HG03045 (cell line): ENCODE results near the gene DNMT3B.

Source experiments
- ATAC-seq: cut with Tn5 transposase; IDR thresholded peaks from one replicate; pipeline ENCODE4 v1.9.1; 2021; ENCODE audit warnings: mild to moderate bottlenecking, moderate library complexity; ENCODE audit not compliant: unreplicated experiment

Gene DNMT3B

DNA sequence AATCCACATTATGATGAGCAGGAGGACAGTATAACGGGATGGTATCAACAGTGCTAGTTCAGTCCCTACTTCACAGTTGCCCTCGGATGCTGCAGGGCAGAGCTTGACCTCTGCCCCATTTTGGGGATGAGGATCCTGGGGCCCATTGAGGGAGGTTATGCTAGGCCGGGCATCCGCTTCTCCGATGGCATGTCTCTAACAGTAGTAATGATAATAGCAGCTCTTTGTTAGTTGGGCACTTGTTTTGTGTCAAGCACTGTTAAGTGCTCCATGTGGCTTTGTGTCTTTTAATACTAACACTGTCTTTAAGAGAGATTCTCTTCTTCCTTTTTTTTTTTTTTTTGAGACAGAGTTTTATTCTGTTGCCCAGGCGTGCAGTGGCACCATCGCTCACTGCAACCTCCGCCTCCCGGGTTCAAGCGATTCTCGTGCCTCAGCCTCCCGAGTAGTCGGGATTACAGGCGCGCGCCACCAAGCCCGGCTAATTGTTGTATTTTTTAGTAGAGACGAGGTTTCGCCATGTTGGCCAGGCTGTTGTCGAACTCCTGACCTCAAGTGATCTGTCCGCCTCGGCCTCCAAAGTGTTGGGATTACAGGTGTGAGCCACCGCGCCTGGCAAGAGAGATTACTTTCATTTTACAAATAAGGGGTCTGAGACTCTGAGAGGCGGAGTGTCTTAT is 58.7 kb downstream of the DNMT3B start:
- peak; percentile 5 for ATAC-seq

DNA sequence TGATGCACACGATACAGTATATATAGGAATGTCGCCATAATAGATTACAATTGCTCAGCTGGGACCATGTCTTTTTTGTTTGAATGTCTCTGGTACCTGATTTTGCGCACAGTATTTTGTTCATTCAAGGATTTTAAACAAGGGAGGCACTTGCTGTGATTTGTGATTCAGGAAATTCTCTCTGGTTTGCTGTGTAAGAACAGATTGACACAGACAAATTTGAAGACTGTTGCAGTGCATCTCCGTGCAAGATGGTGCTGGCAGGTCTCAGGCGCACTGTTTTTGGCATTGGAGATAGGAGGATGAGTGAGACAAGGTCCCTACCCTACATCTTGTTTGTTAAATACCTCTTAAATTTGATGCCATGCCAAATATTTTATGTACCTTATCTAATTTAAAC is 60.0 kb downstream of the DNMT3B start:
- no peak for ATAC-seq

DNA sequence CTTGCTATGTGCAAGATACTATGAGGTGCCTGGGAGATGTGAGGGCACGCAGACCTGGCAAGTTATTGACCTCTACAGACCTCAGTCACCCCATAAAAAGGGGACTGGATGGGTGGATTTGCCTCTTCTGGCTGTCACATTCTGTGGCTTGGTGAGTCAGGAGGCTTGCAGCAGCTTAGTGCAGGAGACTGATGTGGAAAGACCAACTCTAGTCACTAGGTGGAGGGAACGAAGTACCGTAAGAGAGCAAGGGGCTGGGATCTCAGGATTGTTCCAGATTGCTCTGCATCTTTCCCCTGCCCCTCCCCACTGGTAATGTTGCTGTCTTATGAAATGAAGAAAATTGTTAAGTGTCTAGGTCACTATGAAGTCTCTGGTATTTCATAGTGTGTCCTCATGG is 60.9 kb downstream of the DNMT3B start:
- ATAC-seq: no peak

DNA sequence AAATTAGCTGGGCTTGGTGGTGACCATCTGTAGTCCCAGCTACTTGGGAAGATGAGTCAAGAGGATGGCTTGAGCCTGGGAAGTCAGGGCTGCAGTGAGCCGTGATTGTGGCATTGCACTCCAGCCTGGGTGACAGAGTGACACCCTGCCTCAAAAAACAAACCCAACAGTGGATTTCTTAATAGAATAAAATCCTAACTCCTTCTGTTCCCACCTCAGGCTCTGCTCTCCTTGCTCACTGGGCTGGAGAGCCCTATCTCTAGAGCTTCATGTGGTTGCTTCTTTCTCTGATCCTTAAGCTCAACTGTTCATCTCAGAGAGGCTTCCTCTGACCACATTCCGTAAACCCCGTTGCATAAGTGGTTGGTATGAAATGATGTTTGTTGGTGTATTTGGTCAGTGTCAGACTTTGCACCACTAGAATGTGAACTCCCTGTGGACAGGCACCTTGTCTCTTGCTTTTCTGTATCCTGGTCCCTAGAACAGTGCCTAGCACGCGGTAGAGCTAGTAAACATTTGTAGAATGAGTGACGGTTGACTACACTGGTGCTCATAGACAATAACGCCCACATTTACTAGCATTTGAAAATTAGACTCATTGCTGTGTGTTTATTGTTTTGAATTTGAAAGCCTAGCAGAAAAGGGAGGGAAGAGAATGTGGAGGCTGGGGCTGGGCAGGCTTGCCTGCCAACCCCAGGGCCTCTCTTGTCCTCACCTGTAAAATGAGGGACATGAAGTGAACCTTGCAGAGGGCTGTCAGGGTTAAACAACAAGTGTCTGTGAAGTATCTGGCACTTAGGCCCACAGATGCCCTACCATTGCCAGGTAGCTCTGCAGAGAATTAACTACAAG is 61.8 kb downstream of the DNMT3B start:
- no peak for ATAC-seq

DNA sequence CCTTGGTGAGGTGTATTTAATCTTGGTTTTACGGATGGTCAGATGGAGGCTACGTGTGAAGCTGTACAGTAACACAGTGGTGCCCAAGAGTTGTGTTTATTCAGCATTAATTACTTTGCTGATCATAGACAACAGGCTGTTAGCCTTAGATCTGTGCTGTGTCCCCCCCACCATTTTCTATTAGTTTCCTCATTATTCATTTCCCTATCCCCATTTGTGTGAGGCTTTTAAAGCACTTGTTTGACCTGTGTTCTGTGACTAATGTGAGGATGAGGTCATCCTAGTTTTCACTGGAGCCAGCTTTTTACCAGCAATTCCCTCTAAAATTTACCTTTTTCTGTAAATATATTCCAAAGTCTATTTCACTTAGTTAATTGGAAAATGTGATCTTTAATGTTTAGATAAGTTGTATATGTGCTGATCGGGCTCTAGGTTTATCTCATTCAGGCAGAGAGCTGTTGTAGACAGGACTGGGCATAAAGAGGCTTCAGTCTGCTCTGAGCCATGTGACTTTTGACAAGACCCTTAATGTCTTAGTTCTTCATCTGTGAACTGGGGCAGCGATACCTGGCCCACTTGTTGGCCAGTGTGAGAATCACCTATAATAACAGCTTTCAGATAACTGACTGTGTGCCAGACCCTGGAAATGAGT is 66.0 kb downstream of the DNMT3B start:
- no peak for ATAC-seq

DNA sequence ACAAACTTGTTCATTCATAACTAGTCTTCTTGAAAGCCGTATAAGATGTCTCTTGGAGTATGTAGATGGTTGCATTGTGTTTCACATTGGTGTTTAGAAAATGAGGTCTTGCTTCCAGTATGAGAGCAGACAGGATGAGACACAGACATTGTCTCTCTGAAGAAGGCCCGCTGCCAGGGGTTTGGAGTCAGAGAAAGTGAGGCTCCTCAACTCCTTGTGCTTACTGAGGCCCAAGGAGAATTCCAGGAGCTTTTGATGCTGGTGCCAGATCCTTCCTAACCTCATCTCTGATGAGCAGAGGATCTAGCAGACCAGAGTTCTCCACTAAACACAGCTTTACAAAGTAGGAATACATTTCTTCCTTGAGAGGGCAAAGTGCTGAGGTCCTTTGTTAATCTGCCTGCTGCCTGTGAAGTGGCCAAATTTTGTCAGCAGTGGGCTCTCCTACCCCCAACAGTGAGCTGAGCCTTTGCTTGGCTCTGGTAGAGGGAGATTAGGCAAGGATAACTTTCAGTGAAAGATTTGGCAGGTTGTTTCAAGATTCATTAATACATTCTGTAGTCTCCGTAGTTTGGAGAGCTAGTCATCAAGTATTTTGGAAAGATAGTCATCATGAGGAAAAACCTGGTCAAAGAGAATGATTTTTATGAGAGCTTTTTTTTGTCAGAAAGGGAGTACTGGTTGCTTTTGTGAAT is 67.3 kb downstream of the DNMT3B start:
- no peak for ATAC-seq

DNA sequence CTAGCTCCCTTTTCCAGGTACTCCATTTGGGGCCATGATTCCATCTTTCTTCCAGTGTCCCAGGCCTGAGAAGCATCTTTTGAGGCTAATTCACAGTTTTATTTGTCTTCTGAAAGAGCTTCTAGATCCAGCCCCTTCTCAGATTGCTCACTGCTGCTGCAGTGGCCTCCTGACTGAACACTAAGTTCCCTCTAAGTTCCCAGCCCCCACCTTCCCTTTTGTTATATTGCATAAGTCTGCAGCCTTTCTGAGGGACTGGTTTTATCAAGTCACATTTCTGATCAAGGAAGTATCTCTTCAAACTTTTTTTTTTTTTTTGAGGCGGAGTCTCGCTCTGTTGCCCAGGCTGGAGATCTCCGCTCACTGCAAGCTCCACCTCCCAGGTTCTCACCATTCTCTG is 68.3 kb downstream of the DNMT3B start:
- ATAC-seq: no peak

DNA sequence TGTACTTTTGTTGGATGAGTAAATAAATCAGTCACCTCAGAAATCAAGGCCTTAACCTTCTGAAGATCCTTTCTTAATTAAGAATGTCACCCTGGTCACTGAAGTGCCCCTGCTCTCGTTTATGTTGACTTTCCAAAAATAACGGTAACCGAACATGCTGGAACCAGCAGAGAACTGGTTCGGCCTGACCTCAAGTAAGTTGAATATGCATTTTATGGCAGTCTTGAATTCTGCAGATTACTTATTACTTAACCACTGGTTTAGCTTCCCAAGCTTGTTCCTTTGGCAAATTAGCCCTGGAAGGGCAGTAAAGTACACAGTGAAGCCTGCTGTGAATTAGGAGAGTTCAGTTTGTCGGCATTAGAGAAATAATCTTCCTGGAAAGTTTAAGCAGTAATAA is 69.8 kb downstream of the DNMT3B start:
- ATAC-seq: no peak

DNA sequence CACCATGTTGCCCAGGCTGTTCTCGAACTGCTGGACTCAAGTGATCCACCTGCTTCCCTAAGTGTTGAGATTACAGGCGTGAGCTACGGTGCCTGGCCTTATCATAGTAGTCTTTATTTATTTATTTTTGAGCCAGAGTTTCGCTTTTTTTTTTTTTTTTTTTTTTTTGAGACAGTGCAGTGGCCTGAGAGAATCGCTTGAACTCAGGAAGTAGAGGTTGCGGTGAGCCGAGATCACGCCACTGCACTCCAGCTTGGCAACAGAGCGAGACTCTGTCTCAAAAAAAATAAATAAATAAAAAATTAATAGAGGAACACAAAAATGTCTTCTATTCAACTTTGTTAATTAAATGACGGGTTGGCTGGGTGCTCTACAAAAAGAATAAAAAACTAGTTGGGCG is 70.5 kb downstream of the DNMT3B start:
- ATAC-seq: no peak

DNA sequence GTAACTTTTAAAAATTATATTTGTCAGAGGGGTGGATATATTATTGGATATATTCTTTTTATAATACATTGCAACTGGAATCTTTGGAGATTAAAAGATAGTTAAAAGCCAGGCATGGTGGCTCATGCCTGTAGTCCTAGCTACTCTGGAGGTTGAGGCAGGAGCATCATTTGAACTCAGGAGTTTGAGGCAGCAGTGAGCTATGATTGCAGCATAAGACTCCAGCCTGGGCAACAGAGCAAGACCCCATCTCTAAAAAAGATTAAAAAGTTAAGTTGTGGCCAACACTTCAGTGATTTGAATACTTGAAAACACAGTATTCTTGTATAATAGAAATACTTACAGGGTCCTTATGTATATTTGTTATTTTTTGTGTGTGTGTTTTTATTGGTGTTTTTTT is 72.8 kb downstream of the DNMT3B start:
- ATAC-seq: no peak

DNA sequence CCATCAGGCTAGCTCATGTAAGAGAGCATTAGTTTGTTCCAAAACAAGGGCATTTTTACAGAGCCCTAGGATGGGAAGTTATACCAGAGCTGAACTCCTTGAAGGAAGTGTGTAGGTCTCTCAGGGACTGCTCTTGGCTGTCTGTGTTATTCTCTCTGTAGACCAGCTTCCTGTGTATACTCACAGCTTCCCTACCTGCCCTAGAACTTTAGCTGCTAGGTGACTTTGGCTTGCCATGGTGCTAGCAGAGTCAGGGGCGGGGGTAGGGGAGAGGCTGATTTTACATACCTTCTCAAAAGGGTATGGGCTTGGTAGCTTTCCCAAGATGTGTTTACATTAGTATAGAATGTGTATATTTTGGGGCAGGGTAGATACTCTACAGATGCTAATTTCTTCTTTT is 75.0 kb downstream of the DNMT3B start:
- no peak for ATAC-seq

DNA sequence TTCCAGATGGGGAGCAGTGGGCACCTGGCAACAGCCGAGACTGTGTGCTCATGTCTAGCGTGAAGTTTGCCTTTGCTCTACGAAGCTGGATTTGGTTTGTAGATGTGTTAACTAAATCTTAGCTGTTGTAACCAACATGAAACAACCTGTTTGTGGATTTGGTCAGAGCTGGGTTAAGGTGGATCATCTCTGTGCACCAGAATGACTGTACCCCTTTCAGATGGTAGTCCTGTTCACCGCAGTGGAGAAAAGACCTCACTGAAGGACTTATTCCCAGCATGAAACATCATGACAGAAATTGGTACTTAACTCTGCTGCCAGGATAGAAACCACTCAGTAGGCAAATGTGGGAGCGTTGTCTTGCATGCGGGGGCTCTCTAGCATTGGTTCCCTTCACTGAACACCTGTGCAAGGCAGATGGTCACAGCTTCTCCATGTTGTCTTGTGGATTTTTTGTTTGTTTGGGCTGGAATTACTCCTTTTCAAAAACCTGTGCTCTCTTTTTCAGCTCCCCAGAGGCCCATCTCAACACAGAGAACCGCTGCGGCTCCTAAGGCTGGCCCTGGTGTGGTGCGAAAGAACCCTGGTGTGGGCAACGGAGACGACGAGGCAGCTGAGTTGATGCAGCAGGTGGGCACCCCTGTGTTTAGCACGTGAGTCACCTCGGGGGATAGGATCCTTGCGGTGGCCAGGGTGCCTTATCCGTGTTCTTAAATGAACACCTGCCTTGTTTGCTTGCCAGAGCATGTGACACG is 77.2 kb downstream of the DNMT3B start:
- no peak for ATAC-seq

DNA sequence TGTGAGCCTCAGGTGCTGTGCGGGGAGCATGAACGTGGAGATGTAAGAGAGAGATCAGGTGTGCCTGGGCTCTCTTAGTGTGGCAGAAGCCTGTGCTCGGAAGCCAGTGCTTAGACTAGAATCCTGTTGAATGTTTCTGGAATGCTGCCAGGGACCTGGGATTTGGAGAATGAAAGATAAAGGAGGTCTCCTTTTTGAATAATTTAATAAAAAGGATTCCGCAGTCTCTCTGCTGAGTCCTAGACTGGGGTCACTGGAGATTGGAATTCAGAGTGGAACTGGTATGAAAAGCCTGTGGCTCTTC is 77.7 kb downstream of the DNMT3B start:
- no peak for ATAC-seq

DNA sequence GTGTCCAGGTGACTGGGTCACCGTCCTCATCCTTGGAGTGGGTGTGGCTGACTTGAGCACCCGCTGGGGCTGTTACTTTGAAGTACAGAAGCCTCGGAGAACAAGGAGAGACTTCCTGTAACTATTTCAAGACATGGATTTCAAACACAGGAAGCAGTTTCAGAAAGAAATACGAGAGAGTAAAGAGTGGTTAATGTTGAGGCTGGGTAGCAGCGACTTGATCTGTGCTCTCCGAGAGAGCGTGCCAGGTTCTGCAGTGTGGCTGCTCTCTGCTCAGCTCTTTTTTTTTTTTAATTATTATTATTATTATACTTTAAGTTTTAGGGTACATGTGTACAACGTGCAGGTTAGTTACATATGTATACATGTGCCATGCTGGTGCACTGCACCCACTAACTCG is 79.0 kb downstream of the DNMT3B start:
- ATAC-seq: no peak

DNA sequence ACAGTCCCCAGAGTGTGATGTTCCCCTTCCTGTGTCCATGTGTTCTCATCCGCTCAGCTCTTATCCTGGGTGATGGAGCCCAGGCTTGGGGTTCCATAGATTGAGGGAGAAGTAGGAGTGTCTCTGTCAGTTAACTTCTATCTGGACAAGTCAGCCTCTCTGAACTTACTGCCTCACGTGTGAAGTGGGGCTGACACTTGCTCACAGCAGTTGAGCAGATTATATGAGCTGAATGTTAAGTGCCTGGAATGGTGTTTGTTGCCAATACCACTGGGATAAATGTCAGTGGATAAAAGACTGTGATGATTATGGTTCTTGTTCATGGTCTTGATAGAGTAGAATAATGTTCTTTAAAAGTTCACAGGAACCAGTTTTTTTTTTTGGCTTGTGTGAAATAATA is 79.4 kb downstream of the DNMT3B start:
- ATAC-seq: no peak

DNA sequence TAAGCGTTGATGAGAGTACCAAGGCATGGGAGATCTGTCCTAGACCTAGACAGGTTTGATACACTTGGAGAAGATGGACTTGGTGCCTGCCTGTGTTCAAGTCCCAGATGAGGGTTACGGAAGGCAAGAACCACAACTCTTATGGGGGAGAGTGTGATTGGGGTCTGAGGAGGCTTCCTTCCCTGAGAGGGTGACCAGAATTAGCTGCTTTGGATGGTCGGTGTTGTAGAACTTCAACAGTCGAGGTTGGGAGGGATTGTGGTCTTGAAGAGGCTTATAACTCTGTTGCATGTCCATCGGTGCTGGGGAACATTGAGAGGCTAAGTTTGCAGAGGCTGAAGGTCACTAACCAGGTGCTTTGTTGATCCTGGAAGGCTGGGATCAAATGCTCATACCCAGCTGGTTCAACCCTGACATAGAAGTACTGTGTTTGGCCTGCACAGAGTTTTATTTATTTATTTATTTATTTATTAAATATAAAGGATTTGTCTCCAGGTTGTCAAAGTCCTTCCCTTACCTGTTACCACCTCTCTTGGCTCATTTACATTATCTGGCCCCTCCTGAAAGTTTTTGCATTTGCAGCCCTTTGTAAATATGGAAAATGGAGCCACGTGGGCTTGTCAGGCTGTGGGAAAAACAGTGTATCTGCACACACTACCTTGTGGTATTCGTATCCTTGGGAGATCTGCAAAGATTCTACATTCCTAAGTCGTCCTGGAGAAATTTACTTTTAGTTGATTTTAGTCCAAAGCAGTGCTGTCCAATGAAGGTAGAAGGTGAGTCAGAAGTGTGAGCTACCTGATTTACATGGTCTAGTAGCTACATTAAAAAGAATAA is 80.7 kb downstream of the DNMT3B start:
- ATAC-seq: no peak

DNA sequence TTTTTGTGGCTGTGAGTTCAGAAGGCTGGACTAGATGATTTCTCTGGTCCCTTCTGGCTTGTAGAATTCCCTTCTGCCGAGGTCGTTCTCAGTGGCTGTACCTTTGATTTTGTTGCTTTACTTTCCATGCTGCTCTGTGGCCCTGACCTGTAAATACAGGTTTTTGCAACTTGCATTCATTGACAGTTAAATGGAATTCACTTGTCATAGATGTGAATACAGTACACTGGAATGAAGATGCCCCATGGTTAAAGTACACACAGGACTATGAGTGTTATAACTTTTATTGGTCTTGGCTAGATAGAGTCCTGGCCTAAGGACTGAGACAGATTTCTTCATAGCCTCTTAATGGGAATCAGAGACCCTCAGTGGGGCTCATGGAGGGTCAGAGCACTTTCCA is 83.6 kb downstream of the DNMT3B start:
- ATAC-seq: no peak

DNA sequence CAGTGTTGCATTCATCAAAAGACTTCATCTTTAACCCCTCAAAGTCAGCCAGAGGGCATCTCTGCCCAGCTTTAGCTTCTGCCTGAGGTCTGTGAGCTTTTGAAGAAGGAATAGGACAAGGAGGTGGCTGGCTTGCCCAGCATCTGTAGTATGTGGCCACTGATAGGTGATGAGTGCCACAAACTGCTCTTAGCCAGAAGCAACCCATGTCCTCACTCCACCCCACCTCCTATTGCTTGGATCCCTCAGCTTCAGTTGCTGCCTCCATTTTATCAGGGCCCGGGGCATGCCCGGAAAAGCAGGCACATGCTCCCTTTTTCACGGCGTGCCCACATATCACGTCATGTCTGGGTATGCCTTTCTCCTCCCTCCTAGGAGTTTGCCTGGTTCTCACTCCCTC is 84.7 kb downstream of the DNMT3B start:
- no peak for ATAC-seq

DNA sequence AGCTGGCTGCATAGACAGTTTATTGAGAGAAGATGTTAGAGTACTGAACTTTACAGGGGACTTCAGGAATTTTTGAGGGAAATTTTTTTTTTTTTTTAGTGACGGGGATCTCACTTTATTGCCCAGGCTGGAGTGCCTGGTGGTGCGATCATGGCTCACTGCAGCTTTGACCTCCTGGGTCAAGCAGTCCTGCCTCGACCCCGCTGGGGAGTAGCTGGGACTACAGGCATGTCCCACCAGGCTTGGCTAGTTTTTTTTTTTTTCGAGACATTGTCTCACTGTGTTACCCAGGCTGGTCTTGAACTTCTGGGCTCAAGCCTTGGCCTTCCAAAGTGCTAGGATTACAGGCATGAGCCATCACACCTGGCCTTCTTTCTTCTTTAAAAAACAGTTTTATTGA is 85.8 kb downstream of the DNMT3B start:
- ATAC-seq: no peak

DNA sequence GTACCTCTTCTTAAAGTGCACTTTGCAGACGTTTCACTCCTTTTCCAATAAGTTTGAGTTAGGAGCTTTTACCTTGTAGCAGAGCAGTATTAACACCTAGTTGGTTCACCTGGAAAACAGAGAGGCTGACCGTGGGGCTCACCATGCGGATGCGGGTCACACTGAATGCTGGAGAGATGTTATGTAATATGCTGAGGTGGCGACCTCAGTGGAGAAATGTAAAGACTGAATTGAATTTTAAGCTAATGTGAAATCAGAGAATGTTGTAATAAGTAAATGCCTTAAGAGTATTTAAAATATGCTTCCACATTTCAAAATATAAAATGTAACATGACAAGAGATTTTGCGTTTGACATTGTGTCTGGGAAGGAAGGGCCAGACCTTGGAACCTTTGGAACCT is 86.7 kb downstream of the DNMT3B start:
- no peak for ATAC-seq
